GM03348 (cell line): ENCODE results near the gene EVA1B.

ENCODE experiments used
- DNase-seq: peaks from one replicate; pipeline ENCODE4 v3.0.0; 2012; ENCODE audit warnings: low spot score

Gene EVA1B

DNA sequence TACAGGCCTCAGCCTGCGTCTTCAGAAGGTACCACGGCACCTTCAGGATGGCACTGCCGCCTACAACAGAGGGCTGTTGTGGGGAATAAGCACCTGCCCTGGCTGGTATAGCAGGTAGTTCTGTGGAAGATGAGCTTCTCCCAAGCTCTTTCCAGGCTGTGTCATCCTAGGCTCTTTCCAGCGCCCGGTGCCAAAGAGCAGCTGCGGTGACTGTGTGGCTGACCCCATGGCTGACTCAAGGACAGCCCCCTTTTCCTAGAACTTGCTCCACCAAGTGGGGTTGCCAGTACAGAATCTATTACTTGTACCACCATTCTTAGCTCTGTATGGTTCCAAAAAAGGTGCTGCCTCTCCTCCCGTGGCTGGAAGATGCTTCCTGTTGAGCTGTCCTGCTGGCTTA, 21.9 kb upstream of the EVA1B start:
- DNase-seq: no peak

- DNase-seq: no peak
Observed at GRCh38 chr1:36344395-36344680, 20.9 kb upstream of the EVA1B start.

- DNase-seq: no peak
Observed at GRCh38 chr1:36343651-36344394, 20.4 kb upstream of the EVA1B start.

- DNase-seq: peak; percentile 80
Observed at GRCh38 chr1:36342426-36343185, 19.2 kb upstream of the EVA1B start.

- no peak for DNase-seq
Observed at GRCh38 chr1:36341626-36342320, 18.3 kb upstream of the EVA1B start.

DNA sequence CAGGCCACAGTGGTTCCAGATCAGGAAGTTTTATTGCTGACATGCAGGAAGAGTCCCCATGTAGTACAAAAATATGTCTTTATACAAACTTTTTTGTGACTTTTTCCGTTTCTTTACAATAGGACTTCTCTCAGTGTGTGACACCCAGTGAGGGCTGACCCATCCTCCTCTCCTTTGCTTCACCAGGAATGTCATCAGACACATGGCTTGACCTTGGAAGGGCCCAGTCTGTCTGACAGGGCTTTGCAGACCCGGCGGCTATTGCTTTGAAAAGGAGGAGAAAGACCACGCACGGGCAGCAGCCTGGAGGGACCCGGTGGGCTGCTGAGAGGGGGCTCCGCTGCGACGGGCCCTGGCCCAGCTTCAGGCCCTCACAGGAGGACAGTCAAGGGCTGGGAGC, 16.2 kb upstream of the EVA1B start:
- no peak for DNase-seq

GRCh38 chr1:36339215-36339614, 15.8 kb upstream of the EVA1B start:
- no peak for DNase-seq

DNA sequence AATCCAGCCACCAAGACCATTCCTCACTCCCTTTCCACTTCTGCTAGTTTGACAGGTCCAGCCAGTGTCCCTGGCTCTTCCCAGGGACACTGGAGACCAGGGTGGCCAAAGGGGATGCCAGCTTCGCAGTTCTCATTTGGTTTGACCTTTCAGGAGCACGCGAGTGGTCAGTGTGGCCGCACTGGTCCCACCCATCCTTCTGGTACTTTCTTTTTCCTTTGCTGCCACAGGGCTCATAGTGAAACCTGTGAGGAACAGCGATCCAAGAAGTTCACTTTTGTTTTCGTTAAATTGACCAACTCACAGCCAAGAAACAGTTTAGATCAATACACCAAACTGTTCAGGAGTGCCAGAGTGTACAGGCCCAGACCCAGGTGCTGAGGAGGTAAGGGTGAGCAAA, 14.4 kb upstream of the EVA1B start:
- DNase-seq: no peak

DNA sequence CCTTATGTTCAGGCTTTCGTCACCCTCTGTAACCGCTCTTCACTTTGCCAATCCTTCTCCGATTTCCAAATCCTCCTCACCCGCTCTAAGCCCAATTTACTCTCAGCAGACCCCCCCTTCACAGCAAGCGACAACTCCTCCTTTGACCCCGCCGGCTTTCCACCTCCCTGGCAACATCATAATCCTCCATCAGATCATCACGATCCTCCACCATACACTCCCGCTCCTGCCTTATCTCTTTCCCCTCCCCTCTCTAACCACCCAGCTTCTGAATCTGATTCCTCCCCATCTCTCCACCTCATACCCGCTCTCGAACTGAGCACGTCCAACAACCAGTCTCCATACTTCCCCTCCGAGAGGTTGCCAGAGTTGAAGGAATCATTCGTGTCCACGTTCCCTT, 7.5 kb upstream of the EVA1B start:
- DNase-seq: no peak

GRCh38 chr1:36329817-36330216, 6.4 kb upstream of the EVA1B start:
- DNase-seq: no peak

DNA sequence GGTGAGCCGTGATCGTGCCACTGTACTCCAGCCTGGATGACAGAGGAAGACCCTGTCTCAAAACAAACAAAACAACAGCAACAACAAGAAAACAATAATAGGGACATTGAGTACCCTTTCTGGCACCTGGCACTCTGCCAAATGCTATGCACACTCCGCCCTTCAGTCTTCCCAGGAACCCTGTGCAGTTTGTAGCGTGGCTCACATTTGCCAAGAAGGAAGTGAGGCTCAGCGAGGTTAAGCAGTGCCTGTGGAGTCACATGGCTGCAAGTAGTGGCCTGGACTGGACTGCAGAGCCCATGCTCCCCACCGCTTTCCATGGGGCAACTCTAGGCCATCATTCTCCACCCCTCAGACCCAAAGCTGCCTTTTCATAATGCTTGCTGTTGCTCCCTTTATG, 5.3 kb upstream of the EVA1B start:
- DNase-seq: no peak

DNA sequence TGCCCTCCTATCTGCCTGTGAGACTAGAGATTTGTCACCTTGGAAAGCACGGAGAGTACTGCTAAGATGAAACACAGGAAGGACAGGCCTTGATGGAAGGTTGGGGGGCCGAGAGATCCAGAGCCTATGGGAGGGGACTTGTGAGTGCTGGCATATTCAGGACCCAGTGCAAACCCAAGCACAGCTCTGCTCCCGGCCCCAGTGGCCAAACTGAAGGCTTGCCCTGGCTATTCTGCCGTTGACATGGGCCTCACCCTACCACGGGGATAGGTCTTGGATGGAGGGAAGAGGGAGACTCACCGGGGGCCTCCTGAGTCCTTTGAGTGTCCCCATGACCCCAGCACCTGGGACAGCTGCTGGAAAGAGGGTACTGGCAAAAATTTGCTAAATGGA, 4.6 kb upstream of the EVA1B start:
- no peak for DNase-seq

DNA sequence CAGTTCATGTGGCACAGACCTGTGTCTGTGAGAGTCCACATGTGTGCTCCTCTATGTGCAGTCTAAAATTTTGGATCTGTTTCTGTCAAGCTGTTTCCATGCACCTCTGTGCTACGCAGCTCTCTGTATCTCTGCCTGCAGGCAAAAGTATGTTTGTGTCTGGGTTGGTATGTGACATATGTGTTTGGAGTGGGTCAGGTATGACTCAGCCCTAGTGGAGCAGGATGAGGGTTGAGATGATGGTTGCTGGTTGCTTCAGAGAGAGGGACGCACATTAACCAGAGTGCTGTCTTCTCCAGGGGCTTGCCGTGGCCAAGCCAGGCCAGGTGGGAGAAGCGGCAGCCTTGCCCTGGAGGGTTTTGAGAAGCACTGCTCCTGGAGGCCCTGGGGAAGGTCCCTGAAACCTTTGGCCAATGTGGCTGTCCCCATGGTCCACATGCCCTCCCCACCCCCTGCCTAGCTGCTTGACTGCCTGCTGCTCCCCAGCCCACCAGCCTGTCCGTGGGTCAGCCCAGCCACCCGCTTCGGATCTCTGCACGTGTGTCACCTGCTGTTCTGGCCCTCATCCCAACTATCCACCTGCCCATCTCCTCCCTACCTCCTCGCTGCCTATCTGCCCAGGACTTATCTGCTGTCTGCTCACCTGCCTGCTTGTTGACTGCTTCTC, 4.1 kb upstream of the EVA1B start:
- peak; percentile 46 for DNase-seq

- DNase-seq: no peak
Observed at GRCh38 chr1:36326499-36326898, 3.1 kb upstream of the EVA1B start.

DNA sequence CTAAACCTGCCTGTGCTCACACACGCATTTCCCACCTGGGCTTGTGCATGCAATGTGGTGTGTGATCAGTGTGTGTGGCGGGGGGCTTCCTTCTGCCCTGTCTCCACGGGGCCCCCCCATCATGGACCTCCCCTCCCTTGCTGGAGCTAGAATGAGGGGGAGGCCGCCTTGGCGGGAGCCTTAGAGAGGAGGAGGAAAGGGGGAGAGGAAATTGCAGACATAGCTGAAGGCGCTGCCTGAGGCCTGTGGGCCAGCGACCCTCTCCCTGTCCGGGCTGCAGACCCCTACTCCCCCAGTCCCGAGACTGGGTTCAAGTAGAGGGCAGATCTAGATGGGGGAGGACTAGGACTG, 883 bp upstream of the EVA1B start:
- no peak for DNase-seq

- peak; percentile 80 for DNase-seq
Observed at GRCh38 chr1:36322786-36323635, 434 bp downstream of the EVA1B start.

GRCh38 chr1:36322041-36322785, 1.2 kb downstream of the EVA1B start:
- peak; percentile 34 for DNase-seq

GRCh38 chr1:36321119-36321951, 2.1 kb downstream of the EVA1B start:
- DNase-seq: peak; percentile 97

GRCh38 chr1:36320767-36321118, 2.7 kb downstream of the EVA1B start:
- DNase-seq: no peak

DNA sequence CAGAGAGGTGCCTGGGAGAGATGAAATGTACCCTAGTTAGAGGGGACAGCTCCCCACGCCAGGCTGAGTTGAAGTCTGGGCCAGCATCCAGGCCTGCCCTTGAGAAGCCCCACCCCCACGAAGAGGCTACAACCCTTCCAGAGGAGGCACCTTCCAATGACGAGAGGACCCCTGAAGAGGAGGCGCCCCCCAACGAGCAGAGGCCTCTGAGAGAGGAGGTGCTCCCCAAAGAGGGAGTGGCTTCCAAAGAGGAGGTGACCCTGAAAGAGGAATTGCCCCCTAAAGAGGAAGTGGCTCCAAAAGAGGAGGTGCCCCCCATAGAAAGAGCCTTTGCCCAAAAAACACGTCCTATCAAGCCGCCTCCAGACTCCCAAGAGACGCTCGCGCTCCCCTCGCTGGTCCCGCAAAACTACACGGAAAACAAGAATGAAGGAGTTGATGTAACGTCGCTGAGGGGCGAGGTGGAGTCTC, 3.1 kb downstream of the EVA1B start:
- no peak for DNase-seq
